ENCODE measurements around the gene MYL5. TPM values are rescaled to one million over a fixed set of nuclear protein-coding genes. Genes with fewer than 3 reads are reported as not detected.

Gene MYL5
- total and polyA plus RNA-seq, 10 of the 15 experiments (the other 5 are each of a cell fraction or from before 2014, with no cell fraction given) = 1.2 to 13.8 (median 7.1) TPM

GRCh38 chr4:705278-706082 is 31.1 kb downstream of the MYL5 start, which contains the start of gene PCGF3 (continued):
- no peak for TF ChIP-seq RELA (IDR thresholded peaks at IDR 0.05; ENCODE audit: borderline replicate concordance, partially characterized antibody)
- peak; percentile 73; the same call in 1 of the 2 replicates for TF ChIP-seq RB1 (IDR thresholded peaks at IDR 0.05; ENCODE audit: borderline replicate concordance)
- TF ChIP-seq RFX5 (IDR thresholded peaks at IDR 0.05; ENCODE audit: low read depth, low read length) = no peak
- TF ChIP-seq CUX1 (IDR thresholded peaks at IDR 0.05; ENCODE audit: insufficient replicate concordance, low read depth, low read length) = no peak
- TF ChIP-seq CEBPB (IDR thresholded peaks at IDR 0.05; ENCODE audit: borderline replicate concordance in 1 of 2, low read depth in 2 of 2, low read length in 2 of 2) = no peak
- TF ChIP-seq CREM (IDR thresholded peaks at IDR 0.05; ENCODE audit: low read depth) = no peak
- TF ChIP-seq CBFB (IDR thresholded peaks at IDR 0.05; ENCODE audit: low read depth) = no peak
- TF ChIP-seq SREBF2 (IDR thresholded peaks at IDR 0.05; ENCODE audit: low read length) = no peak
- TF ChIP-seq ZNF592 (IDR thresholded peaks at IDR 0.05) = no peak
- 0 out of 2 replicates have a peak, but pooled peaks have one; percentile 54 for TF ChIP-seq SMARCA5 (IDR thresholded peaks at IDR 0.05)
- TF ChIP-seq RAD51 (IDR thresholded peaks at IDR 0.05) = no peak
- TF ChIP-seq HDAC2 (IDR thresholded peaks at IDR 0.05) = no peak
- no peak for TF ChIP-seq POU2F2 (IDR thresholded peaks at IDR 0.05; ENCODE audit: borderline replicate concordance, low read depth, low read length)
- TF ChIP-seq TCF12 (IDR thresholded peaks at IDR 0.05; ENCODE audit: low read depth, low read length) = no peak
- no peak for TF ChIP-seq BCL11A (IDR thresholded peaks at IDR 0.05; ENCODE audit: low read depth, low read length)
- no peak for TF ChIP-seq EZH2 (IDR thresholded peaks at IDR 0.05; ENCODE audit: borderline replicate concordance, control insufficient read depth, low read depth, low read length)
- no peak for TF ChIP-seq KLF5 (IDR thresholded peaks at IDR 0.05; ENCODE audit: partially characterized antibody)
- no peak; the same call in 1 of the 2 replicates for TF ChIP-seq NBN (IDR thresholded peaks at IDR 0.05)
- no peak for TF ChIP-seq ZZZ3 (IDR thresholded peaks at IDR 0.05; ENCODE audit: control insufficient read depth, insufficient read length, low read depth)

All from GM12878 (cell line).